Psoas muscle (tissue), 8 donors: ENCODE data around the gene CAMSAP1. TPM values are rescaled to one million over a fixed set of nuclear protein-coding genes. Genes with fewer than 3 reads are reported as not detected.

Experiments
- ATAC-seq, 4 donors: fragments of 200-7000 bp; cut with Tn5 transposase; one replicate each; pipeline ENCODE4 v1.9.1; 2020; ENCODE audit warnings: moderate library complexity in 3 of 4, mild to moderate bottlenecking in 2 of 4
- DNase-seq, 2 donors: peaks; one replicate each; pipeline ENCODE4 v3.0.0-alpha.2; 2020
- H3K27ac ChIP-seq: fragments of 200-600 bp; one replicate; pipeline ENCODE4 v1.8.0; 2022
- H3K27me3 ChIP-seq, 3 donors: fragments of 200-600 bp in 1 of 3; one replicate each; pipeline versions ENCODE4 v1.6.1 to v1.8.0; 2013 to 2022; ENCODE audit warnings: low read length in 2 of 3, mild to moderate bottlenecking in 2 of 3, moderate library complexity in 1 of 3; ENCODE audit not compliant: insufficient read depth in 3 of 3
- H3K36me3 ChIP-seq, 2 donors: fragments of 200-600 bp in 1 of 2; one replicate each; pipeline versions ENCODE4 v1.6.1 to v1.8.0; 2013 to 2022; ENCODE audit warnings: low read depth in 1 of 2, mild to moderate bottlenecking in 1 of 2, moderate library complexity in 1 of 2; ENCODE audit not compliant: insufficient read depth in 1 of 2
- H3K4me1 ChIP-seq: fragments of 200-600 bp; one replicate; pipeline ENCODE4 v1.8.0; 2022
- H3K4me3 ChIP-seq: fragments of 200-600 bp; one replicate; pipeline ENCODE4 v1.8.0; 2022; ENCODE audit warnings: mild to moderate bottlenecking
- H3K9me3 ChIP-seq: fragments of 200-600 bp; one replicate; pipeline ENCODE4 v1.8.0; 2022
- CTCF ChIP-seq: fragments of 200-600 bp; IDR thresholded peaks from one replicate; pipeline ENCODE4 v1.8.0; 2022; ENCODE audit warnings: antibody characterized with exemption
- WGBS, 3 donors: extraction: QIAGEN DNeasy Blood & Tissue Kit; methylation state at CpG; one replicate each; pipeline versions ENCODE4 v1.1.6 to v1.1.7; 2013; 5-methylcytosine and 5-hydroxymethylcytosine counted together
- intact Hi-C, 2 donors: fragments of 100-400 bp; cut with DNase I; formaldehyde crosslinking; loops; one replicate each; pipeline versions ENCODE4 v1.11.0 to v1.14.2; 2022
- long read RNA-seq, 2 donors: library from polyadenylated mRNA; unstranded; transcript quantifications; one replicate each; pipeline ENCODE4 v2.0.0, GENCODE V29; 2021
- polyA plus RNA-seq, 3 donors: library from polyadenylated mRNA; stranded (reverse); fragments of 200-250 nt; gene quantifications; one replicate each; pipeline ENCODE4 v1.2.3, GENCODE V29; 2013
- total RNA-seq, 4 donors: library from RNA; stranded (reverse); fragmentation: NEBNext Ultra II Directional in 2 of 4; extraction: Animal tissue kit (Norgen Biotek cat#: 25700) in 2 of 4; gene quantifications; one replicate each; pipeline versions ENCODE4 v1.2.1 to v1.2.4, GENCODE V29; 2021 to 2023
- donor health status: healthy with polysubstance abuse.
- donor health status: DM: no; HTN: no; CAD: no; lungs with moderate emphysema.
- donor health status: Bipolar disorder and iron deficiency.
- donor health status: healthy.
- donor health status: DM: yes; HTN: yes; CAD: no.
- donor health status: DM: no; HTN: no; CAD: no.
- donor health status: DM: no; HTN: no; CAD: no.
- donor health status: DM: yes; HTN: yes; CAD: no.

CAMSAP1 gene
- total RNA-seq (10 to 100 TPM; 38.0 to 48.5 (median 43.4) TPM), polyA plus RNA-seq (10 to 100 TPM; 21.3 to 51.5 (median 24.1) TPM)
- long read RNA-seq, donor 1, full-length matches to known transcripts, result 4 of 36 reads
- long read RNA-seq, donor 1, partial matches to known transcripts, result 21 of 36 reads
- long read RNA-seq, donor 1, other reads (novel, unspliced or antisense), result 11 of 36 reads
- long read RNA-seq, donor 2, full-length matches to known transcripts, result 7 of 64 reads
- long read RNA-seq, donor 2, partial matches to known transcripts, result 40 of 64 reads
- long read RNA-seq, donor 2, other reads (novel, unspliced or antisense), result 17 of 64 reads

GRCh38 chr9:135907431-135908092 lies at the start of gene CAMSAP1:
Gene CAMSAP1, minus strand, starts transcription at chr9:135907546. Its CDS starts 387 bp downstream, at chr9:135907159.
- Histone ChIP-seq H3K9me3 (no peaks in the 10 kb centered on the region), H3K4me3 (peak within 1 kb of the TSS; percentile 81), H3K27me3 (no peaks in the 10 kb centered on the region), H3K4me1 (peaks cover 49% of the 10 kb centered on the region), H3K27ac (peak within 1 kb of the TSS; percentile 94), H3K36me3 (peaks cover 0 to 25% of the 10 kb centered on the region in 2 donors)
- ATAC-seq, result peak; percentile 88 to 92 (median 90)
- TF ChIP-seq CTCF, result no peak
- intact Hi-C loops, result loop anchor here (2.0 to 5.0 kb wide), 2 partner anchors 49 to 55 kb away; partner anchors contain the start of gene UBAC1 (in 1 of the 2)
- peak; percentile 93 to 97 for DNase-seq
- 0 to 1% (median 1%) methylated on average over 32 to 91 of the region's 91 CpGs for WGBS, 3 donors

GRCh38 chr9:135956802-135957174 lies 49.4 kb upstream of the CAMSAP1 start:
- Histone ChIP-seq H3K36me3 (peaks cover 0 to 28% of the 10 kb centered on the region in 2 donors), H3K27me3 (no peaks in the 10 kb centered on the region), H3K27ac (peak overlapping the region; percentile 93), H3K4me3 (peak overlapping the region; percentile 96), H3K9me3 (no peaks in the 10 kb centered on the region), H3K4me1 (peaks cover 66% of the 10 kb centered on the region)
- ATAC-seq (peak; percentile 57 to 64 (median 59)), DNase-seq (peak; percentile 62 to 89)
- no peak for TF ChIP-seq CTCF
- 32 to 41% (median 41%) methylated on average over 8 of the region's 8 CpGs for WGBS, 3 donors
- intact Hi-C loops, result loop anchor here in 1 of 2 donors (2.0 kb wide), 1 partner anchor 50 kb away; the partner anchor contains the start of gene CAMSAP1

GRCh38 chr9:135955934-135956801 lies 48.8 kb upstream of the CAMSAP1 start:
- peak overlapping the region; percentile 93 for H3K27ac ChIP-seq
- ATAC-seq (peak in 2 of 4 donors; percentile 9 to 14), DNase-seq (no peak)
- H3K4me3 ChIP-seq, result peak overlapping the region; percentile 96
- H3K27me3 ChIP-seq, result no peaks in the 10 kb centered on the region
- H3K9me3 ChIP-seq, result no peaks in the 10 kb centered on the region
- TF ChIP-seq CTCF, result no peak
- peaks cover 0 to 31% of the 10 kb centered on the region in 2 donors for H3K36me3 ChIP-seq
- WGBS, 3 donors, result 45 to 64% (median 48%) methylated on average over 32 of the region's 32 CpGs
- intact Hi-C loops, result loop anchor here in 1 of 2 donors (2.0 kb wide), 1 partner anchor 49 kb away; the partner anchor contains the start of gene CAMSAP1
- H3K4me1 ChIP-seq, result peaks cover 72% of the 10 kb centered on the region

GRCh38 chr9:135952664-135953206 lies 45.4 kb upstream of the CAMSAP1 start:
- TF ChIP-seq CTCF, result no peak
- H3K27me3 ChIP-seq, result no peaks in the 10 kb centered on the region
- no peaks in the 10 kb centered on the region for H3K9me3 ChIP-seq
- ATAC-seq, result no peak
- WGBS, 3 donors, result 87 to 96% (median 90%) methylated on average over 22 of the region's 22 CpGs
- no peak for DNase-seq
- peaks cover 86% of the 10 kb centered on the region for H3K4me1 ChIP-seq
- peak overlapping the region; percentile 31 for H3K4me3 ChIP-seq
- H3K36me3 ChIP-seq, result peaks cover 0 to 49% of the 10 kb centered on the region in 2 donors
- intact Hi-C loops, result no loop called here
- peak overlapping the region; percentile 93 for H3K27ac ChIP-seq
